Raji (cell line): ENCODE results near the gene MEI4.

Source experiments
- POLR2A ChIP-seq: IDR thresholded peaks from 2 replicates; pipeline ENCODE4 v1.6.1; 2011; ENCODE audit warnings: low read depth, low read length, control low read depth; ENCODE audit not compliant: insufficient read depth

MEI4 gene

DNA sequence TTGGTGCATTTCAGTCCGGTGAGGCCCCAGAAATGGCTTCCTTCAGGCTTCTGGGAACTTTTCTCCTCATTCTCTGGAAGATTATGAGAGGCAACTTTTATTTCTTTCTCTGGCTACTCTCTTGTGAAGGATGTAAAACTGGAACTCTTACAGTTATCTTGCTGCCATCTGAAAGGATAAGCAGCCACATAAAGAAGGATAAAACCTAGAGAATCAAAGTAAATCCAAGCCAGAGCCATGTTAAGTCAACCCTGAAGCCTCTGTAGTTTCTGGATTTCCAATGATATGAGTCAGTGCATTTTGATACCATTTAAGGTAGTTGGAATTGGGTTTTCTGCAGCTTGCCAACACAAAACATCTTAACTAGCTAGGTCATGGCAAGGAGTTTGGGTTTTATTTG lies 123.6 kb downstream of the MEI4 start:
- no peak for TF ChIP-seq POLR2A

- no peak for TF ChIP-seq POLR2A
These were observed 125.7 kb downstream of the MEI4 start for GRCh38 chr6:77778527-77778926.

GRCh38 chr6:77786935-77787629 lies 134.2 kb downstream of the MEI4 start:
- TF ChIP-seq POLR2A, result no peak

- no peak for TF ChIP-seq POLR2A
These were observed 144.3 kb downstream of the MEI4 start for GRCh38 chr6:77796824-77797809.

- TF ChIP-seq POLR2A, result no peak
These were observed 159.5 kb downstream of the MEI4 start for GRCh38 chr6:77812304-77812703.

- no peak for TF ChIP-seq POLR2A
These were observed 160.3 kb downstream of the MEI4 start for GRCh38 chr6:77813090-77813489.

DNA sequence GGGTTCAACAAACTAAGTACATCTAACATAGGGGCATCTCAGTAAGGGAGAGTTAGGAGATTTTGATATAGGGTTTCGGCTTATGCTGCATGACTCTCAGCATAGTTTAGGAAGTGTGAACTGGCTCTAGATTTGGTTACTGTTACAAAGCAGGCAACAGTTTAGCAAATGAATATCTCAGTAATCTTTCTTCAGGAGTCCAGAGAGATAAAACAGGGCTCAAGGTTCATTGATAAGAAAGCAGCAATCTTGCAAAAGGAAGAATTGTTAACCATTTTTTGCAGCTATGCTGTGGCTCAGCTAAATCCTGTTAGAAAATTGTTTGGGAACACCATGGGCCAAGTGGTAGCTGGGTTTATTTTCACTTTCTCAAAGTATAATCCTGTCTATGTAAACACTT lies 161.3 kb downstream of the MEI4 start:
- TF ChIP-seq POLR2A, result no peak

- TF ChIP-seq POLR2A, result no peak
These were observed 162.7 kb downstream of the MEI4 start for GRCh38 chr6:77815531-77815930.

DNA sequence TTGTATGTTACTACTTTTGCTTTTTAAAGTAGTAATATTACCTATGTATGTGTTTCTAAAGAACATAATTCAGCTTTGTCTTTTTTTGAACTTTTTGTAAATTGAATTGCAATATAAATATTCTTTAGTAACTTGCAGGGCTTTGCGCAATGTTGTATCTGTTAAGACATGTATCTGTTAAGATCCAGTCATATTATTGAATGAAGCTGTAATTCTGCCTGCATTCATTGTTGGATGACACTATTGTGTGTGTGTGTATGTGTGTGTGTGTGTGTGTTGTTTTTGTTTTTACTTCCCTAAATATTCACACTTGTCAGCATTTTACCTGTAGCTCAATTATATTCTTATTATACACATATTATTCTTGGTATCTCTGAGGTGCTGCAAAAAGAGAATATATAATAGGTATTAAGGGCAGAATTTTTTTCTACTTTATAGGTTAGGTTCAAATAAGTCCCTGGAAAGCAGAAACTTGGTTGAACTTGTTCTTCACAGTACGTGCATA lies 164.0 kb downstream of the MEI4 start:
- no peak for TF ChIP-seq POLR2A

- no peak for TF ChIP-seq POLR2A
These were observed 169.4 kb downstream of the MEI4 start for GRCh38 chr6:77822265-77822664.

DNA sequence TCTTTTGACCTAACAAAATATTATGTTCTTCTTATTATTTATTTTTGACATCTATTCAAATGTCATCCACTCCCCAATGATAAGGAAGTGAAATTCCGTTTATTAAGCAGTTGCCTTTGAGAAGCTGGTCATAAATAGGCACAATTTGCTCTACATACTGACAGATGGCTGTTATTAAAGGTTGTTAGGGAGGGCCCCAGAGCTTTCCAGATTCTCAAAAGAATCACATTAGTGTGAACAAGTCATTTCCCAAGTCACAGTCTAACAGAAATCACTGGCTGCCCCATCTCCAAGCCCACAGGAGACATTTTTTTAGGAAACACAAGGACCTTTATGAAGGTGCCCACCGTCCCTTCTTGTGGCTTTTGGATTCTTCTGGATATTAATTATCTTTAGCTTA lies 172.4 kb downstream of the MEI4 start:
- no peak for TF ChIP-seq POLR2A

DNA sequence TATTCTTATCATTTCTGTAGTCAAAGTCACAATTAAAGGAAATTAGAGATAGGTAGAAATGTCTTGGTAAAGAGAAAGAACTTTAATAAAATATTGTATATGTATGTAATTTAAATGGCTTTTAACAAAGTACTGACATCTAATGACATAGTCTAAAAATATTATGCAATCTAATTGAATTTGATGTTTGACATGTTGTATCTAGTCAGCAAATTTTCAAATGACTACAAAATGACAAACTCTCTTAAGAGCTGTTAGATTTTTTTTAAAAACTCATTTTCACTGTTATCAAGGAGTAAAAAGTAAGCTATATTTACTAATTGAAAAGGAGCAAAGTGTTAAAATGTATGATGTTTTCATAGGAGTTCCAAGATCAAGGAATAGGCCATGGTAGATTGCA lies 176.9 kb downstream of the MEI4 start:
- TF ChIP-seq POLR2A, result no peak

DNA sequence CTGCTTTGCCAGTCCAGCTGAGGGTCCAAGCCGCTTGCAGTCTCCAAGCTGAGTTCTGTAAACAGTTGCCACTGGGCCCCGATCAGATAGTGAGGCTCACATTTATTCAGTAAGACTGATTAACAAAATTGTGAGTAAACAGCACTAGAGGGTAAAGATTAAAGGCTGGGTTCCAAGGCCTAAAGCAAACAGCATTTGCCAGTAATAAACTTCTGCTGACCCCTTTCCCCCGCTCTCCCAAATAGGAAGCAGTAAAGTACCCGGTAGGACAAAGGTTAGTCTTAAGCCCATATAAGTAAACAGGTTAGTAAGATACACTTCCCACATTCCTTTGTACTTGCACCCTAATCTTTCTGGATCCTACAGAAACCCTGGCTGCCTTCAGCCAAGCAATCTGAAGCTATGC lies 181.8 kb downstream of the MEI4 start:
- no peak for TF ChIP-seq POLR2A

GRCh38 chr6:77837034-77837784 lies 184.4 kb downstream of the MEI4 start:
- TF ChIP-seq POLR2A, result no peak

- TF ChIP-seq POLR2A, result no peak
These were observed 186.5 kb downstream of the MEI4 start for GRCh38 chr6:77839292-77839691.
